Fibroblast of lung (primary cell): ENCODE data around the gene UACA. TPM values are rescaled to one million over a fixed set of nuclear protein-coding genes. Genes with fewer than 3 reads are reported as not detected.

Experiments
- DNase-seq, 2 donors: peaks; one replicate each; pipeline versions ENCODE4 v3.0.0 to v3.0.0-alpha.2; 2010; ENCODE audit warnings: low read depth in 2 of 2
- H2AFZ ChIP-seq: 2 replicates; pipeline ENCODE4 v1.5.1; 2012; ENCODE audit warnings: low read length, control low read depth, inconsistent platforms
- H3K27ac ChIP-seq: 2 replicates; pipeline ENCODE4 v1.5.1; 2011; ENCODE audit warnings: low read length, control low read depth; ENCODE audit not compliant: insufficient read depth
- H3K27me3 ChIP-seq: 2 replicates; pipeline ENCODE4 v1.5.1; 2011; ENCODE audit warnings: mild to moderate bottlenecking, low read length; ENCODE audit not compliant: control insufficient read depth, insufficient read depth
- H3K36me3 ChIP-seq: 2 replicates; pipeline ENCODE4 v1.5.1; 2011; ENCODE audit warnings: low read length; ENCODE audit not compliant: control insufficient read depth, insufficient read depth
- H3K4me1 ChIP-seq: 2 replicates; pipeline ENCODE4 v1.5.1; 2011; ENCODE audit warnings: low read length; ENCODE audit not compliant: control insufficient read depth, insufficient read depth; ENCODE audit errors: extremely low read depth
- H3K4me2 ChIP-seq: 2 replicates; pipeline ENCODE4 v1.5.1; 2011; ENCODE audit warnings: low read length, control low read depth; ENCODE audit not compliant: insufficient read depth; ENCODE audit errors: extremely low read depth
- H3K4me3 ChIP-seq, 4 experiments: fragments of 200-600 bp in 1 of 4; sonication (generic) in 1 of 4; replicated peaks in 1 of 4; 2 replicates each; pipeline ENCODE4 v1.5.1; 2011 to 2016; ENCODE audit warnings: low read length in 4 of 4, low read depth in 3 of 4, mild to moderate bottlenecking in 3 of 4, control low read depth in 2 of 4, inconsistent platforms in 1 of 4, mixed read lengths in 1 of 4; ENCODE audit not compliant: insufficient read depth in 1 of 4; ENCODE audit errors: control extremely low read depth in 1 of 4
- H3K79me2 ChIP-seq: 2 replicates; pipeline ENCODE4 v1.5.1; 2012; ENCODE audit warnings: mild to moderate bottlenecking, low read length, inconsistent platforms; ENCODE audit not compliant: control insufficient read depth, insufficient read depth
- H3K9ac ChIP-seq: 2 replicates; pipeline ENCODE4 v1.5.1; 2011; ENCODE audit warnings: mild to moderate bottlenecking, low read length, control low read depth; ENCODE audit not compliant: insufficient read depth
- H3K9me3 ChIP-seq: 2 replicates; pipeline ENCODE4 v1.5.1; 2012; ENCODE audit warnings: low read depth, low read length; ENCODE audit not compliant: control insufficient read depth, insufficient read depth
- H4K20me1 ChIP-seq: 2 replicates; pipeline ENCODE4 v1.5.1; 2011; ENCODE audit warnings: low read length; ENCODE audit not compliant: control insufficient read depth, insufficient read depth; ENCODE audit errors: extremely low read depth
- CTCF ChIP-seq, 2 donors: IDR thresholded peaks in 1 of 2; conservative IDR thresholded peaks in 1 of 2; 1 replicate in 1 of 2; 2 replicates in 1 of 2; pipeline ENCODE4 v1.5.1; 2011 to 2012; ENCODE audit warnings: low read length in 2 of 2, control low read depth in 1 of 2, inconsistent platforms in 1 of 2, low read depth in 1 of 2, mild to moderate bottlenecking in 1 of 2
- EZH2 ChIP-seq: IDR thresholded peaks from 2 replicates; pipeline ENCODE4 v1.5.1; 2012; ENCODE audit warnings: low read length, control low read depth, mild to moderate bottlenecking; ENCODE audit errors: missing control alignments
- polyA plus RNA-seq, 2 donors: library from polyadenylated mRNA; depleted of rRNA in 1 of 2; stranded (reverse) in 1 of 2; unstranded in 1 of 2; fragments of >200 nt; gene quantifications; 2 replicates each; pipeline ENCODE4 v1.2.1, GENCODE V29; 2011 to 2012; ENCODE audit warnings: missing spikeins in 1 of 2
- total RNA-seq: library from RNA; depleted of rRNA; stranded (reverse); fragments of >200 nt; gene quantifications from 2 replicates; pipeline ENCODE4 v1.2.1, GENCODE V29; 2014

The UACA gene
- total and polyA plus RNA-seq, 2 donors (not counting 1 experiment from before 2014, with no cell fraction given), result 170 to 187 TPM

- TF ChIP-seq CTCF (conservative IDR thresholded peaks at IDR 0.05 in 1 of 2, IDR thresholded peaks at IDR 0.05 in 1 of 2; ENCODE audit: low read depth in 1 of 2, low read length in 2 of 2) (no peak), EZH2 (no peak)
These were observed 20.3 kb upstream of the UACA start for GRCh38 chr15:70783610-70784022.

GRCh38 chr15:70783041-70783440 is 19.7 kb upstream of the UACA start:
- no peak overlapping the region for H3K4me3 ChIP-seq
- H4K20me1 ChIP-seq, result no peaks in the 10 kb centered on the region
- no peak for DNase-seq
- H3K4me2 ChIP-seq, result no peak overlapping the region
- H3K27ac ChIP-seq, result no peak overlapping the region
- no peak overlapping the region for H2AFZ ChIP-seq
- H3K4me1 ChIP-seq, result peaks cover 21% of the 10 kb centered on the region
- no peaks in the 10 kb centered on the region for H3K9me3 ChIP-seq
- TF ChIP-seq CTCF (conservative IDR thresholded peaks at IDR 0.05 in 1 of 2, IDR thresholded peaks at IDR 0.05 in 1 of 2; ENCODE audit: low read depth in 1 of 2, low read length in 2 of 2) (no peak), EZH2 (no peak)
- H3K79me2 ChIP-seq, result no peaks in the 10 kb centered on the region
- H3K9ac ChIP-seq, result no peak overlapping the region
- no peaks in the 10 kb centered on the region for H3K36me3 ChIP-seq
- no peaks in the 10 kb centered on the region for H3K27me3 ChIP-seq

More at GRCh38 chr15:70783610-70784022, 20.3 kb upstream of the UACA start:
- no peak overlapping the region for H3K9ac ChIP-seq
- H3K27ac ChIP-seq, result no peak overlapping the region
- no peaks in the 10 kb centered on the region for H3K79me2 ChIP-seq
- peaks cover 23% of the 10 kb centered on the region for H3K4me1 ChIP-seq
- no peak overlapping the region for H3K4me3 ChIP-seq
- no peaks in the 10 kb centered on the region for H3K27me3 ChIP-seq
- DNase-seq, result peak; percentile 46 to 79
- no peaks in the 10 kb centered on the region for H4K20me1 ChIP-seq
- peak overlapping the region; percentile 48 for H3K4me2 ChIP-seq
- no peaks in the 10 kb centered on the region for H3K36me3 ChIP-seq
- no peaks in the 10 kb centered on the region for H3K9me3 ChIP-seq
- H2AFZ ChIP-seq, result no peak overlapping the region

GRCh38 chr15:70781236-70781635 is 17.9 kb upstream of the UACA start:
- H3K4me2 ChIP-seq, result no peak overlapping the region
- no peak for DNase-seq
- TF ChIP-seq CTCF (conservative IDR thresholded peaks at IDR 0.05 in 1 of 2, IDR thresholded peaks at IDR 0.05 in 1 of 2; ENCODE audit: low read depth in 1 of 2, low read length in 2 of 2) (no peak), EZH2 (no peak)
- no peak overlapping the region for H2AFZ ChIP-seq
- no peaks in the 10 kb centered on the region for H3K79me2 ChIP-seq
- H3K9ac ChIP-seq, result no peak overlapping the region
- H4K20me1 ChIP-seq, result no peaks in the 10 kb centered on the region
- no peaks in the 10 kb centered on the region for H3K36me3 ChIP-seq
- peaks cover 16% of the 10 kb centered on the region for H3K4me1 ChIP-seq
- H3K9me3 ChIP-seq, result no peaks in the 10 kb centered on the region
- no peak overlapping the region for H3K27ac ChIP-seq
- no peak overlapping the region for H3K4me3 ChIP-seq
- H3K27me3 ChIP-seq, result no peaks in the 10 kb centered on the region
